AG08396 (cell line): ENCODE results near the gene DHRS1.

ENCODE experiments used
- DNase-seq: peaks from one replicate; pipeline ENCODE4 v3.0.0; 2012; ENCODE audit warnings: low spot score, mixed read lengths

Gene DHRS1

GRCh38 chr14:24299255-24300191 lies at the start of gene DHRS1, which contains the start of gene NOP9:
DHRS1 (minus strand) TSS chr14:24299780; CDS start chr14:24299106, 674 bp downstream.
NOP9 (plus strand) TSS chr14:24299850; CDS start chr14:24299955, 105 bp downstream.
- peak; percentile 96 for DNase-seq

GRCh38 chr14:24348186-24348585 lies 48.6 kb upstream of the DHRS1 start:
- DNase-seq, result no peak

GRCh38 chr14:24347134-24347533 lies 47.6 kb upstream of the DHRS1 start:
- no peak for DNase-seq

GRCh38 chr14:24343795-24344660 lies 44.4 kb upstream of the DHRS1 start:
- DNase-seq, result no peak

GRCh38 chr14:24342889-24343288 lies 43.3 kb upstream of the DHRS1 start:
- no peak for DNase-seq

- DNase-seq, result no peak
These were observed 41.0 kb upstream of the DHRS1 start for GRCh38 chr14:24340606-24341005.

- DNase-seq, result no peak
These were observed 39.9 kb upstream of the DHRS1 start, which contains the start of gene RIPK3 for GRCh38 chr14:24339284-24340151. RIPK3 (minus strand) TSS chr14:24339991; CDS start chr14:24339826, 165 bp downstream.

GRCh38 chr14:24338843-24339242 lies 39.3 kb upstream of the DHRS1 start:
- DNase-seq, result no peak

- DNase-seq, result no peak
These were observed 38.2 kb upstream of the DHRS1 start for GRCh38 chr14:24337824-24338175.

- DNase-seq, result no peak
These were observed 37.7 kb upstream of the DHRS1 start for GRCh38 chr14:24337144-24337823.

- DNase-seq, result no peak
These were observed 36.0 kb upstream of the DHRS1 start for GRCh38 chr14:24335461-24336171.

GRCh38 chr14:24334431-24335291 lies 35.1 kb upstream of the DHRS1 start, which contains the start of gene ADCY4:
ADCY4 (minus strand) TSS chr14:24335071; CDS start chr14:24334652, 419 bp downstream.
- no peak for DNase-seq

GRCh38 chr14:24332268-24332993 lies 32.9 kb upstream of the DHRS1 start:
- peak; percentile 87 for DNase-seq

- no peak for DNase-seq
These were observed 32.2 kb upstream of the DHRS1 start for GRCh38 chr14:24331731-24332267.

- no peak for DNase-seq
These were observed 31.5 kb upstream of the DHRS1 start for GRCh38 chr14:24330973-24331674.

- no peak for DNase-seq
These were observed 30.2 kb upstream of the DHRS1 start for GRCh38 chr14:24329736-24330135.

- no peak for DNase-seq
These were observed 29.6 kb upstream of the DHRS1 start for GRCh38 chr14:24329073-24329663.
